Bone marrow (tissue), 2 donors: Measurements from ENCODE around the gene DDX39B.

ENCODE experiments used
- DNase-seq, 2 donors: peaks; one replicate each; lab custom pipeline; 2025; lab: John Stamatoyannopoulos, UW

DDX39B gene

DNA sequence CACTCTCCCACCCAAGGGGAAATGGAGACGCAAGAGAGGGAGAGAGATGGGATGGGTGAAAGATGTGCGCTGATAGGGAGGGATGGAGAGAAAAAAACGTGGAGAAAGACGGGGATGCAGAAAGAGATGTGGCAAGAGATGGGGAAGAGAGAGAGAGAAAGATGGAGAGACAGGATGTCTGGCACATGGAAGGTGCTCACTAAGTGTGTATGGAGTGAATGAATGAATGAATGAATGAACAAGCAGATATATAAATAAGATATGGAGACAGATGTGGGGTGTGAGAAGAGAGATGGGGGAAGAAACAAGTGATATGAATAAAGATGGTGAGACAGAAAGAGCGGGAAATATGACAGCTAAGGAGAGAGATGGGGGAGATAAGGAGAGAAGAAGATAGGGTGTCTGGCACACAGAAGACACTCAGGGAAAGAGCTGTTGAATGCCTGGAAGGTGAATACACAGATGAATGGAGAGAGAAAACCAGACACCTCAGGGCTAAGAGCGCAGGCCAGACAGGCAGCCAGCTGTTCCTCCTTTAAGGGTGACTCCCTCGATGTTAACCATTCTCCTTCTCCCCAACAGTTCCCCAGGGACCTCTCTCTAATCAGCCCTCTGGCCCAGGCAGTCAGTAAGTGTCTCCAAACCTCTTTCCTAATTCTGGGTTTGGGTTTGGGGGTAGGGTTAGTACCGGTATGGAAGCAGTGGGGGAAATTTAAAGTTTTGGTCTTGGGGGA lies 34.3 kb upstream of the DDX39B start:
- DNase-seq: no peak

DNA sequence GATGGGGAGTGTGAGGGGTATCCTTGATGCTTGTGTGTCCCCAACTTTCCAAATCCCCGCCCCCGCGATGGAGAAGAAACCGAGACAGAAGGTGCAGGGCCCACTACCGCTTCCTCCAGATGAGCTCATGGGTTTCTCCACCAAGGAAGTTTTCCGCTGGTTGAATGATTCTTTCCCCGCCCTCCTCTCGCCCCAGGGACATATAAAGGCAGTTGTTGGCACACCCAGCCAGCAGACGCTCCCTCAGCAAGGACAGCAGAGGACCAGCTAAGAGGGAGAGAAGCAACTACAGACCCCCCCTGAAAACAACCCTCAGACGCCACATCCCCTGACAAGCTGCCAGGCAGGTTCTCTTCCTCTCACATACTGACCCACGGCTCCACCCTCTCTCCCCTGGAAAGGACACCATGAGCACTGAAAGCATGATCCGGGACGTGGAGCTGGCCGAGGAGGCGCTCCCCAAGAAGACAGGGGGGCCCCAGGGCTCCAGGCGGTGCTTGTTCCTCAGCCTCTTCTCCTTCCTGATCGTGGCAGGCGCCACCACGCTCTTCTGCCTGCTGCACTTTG lies 33.6 kb upstream of the DDX39B start, which contains the start of gene TNF:
TNF (plus strand) TSS at position 231 of the 567 bp plus-strand sequence; CDS start at position 408, 177 bp downstream.
- DNase-seq: peak in 1 of 2 donors; percentile 41

DNA sequence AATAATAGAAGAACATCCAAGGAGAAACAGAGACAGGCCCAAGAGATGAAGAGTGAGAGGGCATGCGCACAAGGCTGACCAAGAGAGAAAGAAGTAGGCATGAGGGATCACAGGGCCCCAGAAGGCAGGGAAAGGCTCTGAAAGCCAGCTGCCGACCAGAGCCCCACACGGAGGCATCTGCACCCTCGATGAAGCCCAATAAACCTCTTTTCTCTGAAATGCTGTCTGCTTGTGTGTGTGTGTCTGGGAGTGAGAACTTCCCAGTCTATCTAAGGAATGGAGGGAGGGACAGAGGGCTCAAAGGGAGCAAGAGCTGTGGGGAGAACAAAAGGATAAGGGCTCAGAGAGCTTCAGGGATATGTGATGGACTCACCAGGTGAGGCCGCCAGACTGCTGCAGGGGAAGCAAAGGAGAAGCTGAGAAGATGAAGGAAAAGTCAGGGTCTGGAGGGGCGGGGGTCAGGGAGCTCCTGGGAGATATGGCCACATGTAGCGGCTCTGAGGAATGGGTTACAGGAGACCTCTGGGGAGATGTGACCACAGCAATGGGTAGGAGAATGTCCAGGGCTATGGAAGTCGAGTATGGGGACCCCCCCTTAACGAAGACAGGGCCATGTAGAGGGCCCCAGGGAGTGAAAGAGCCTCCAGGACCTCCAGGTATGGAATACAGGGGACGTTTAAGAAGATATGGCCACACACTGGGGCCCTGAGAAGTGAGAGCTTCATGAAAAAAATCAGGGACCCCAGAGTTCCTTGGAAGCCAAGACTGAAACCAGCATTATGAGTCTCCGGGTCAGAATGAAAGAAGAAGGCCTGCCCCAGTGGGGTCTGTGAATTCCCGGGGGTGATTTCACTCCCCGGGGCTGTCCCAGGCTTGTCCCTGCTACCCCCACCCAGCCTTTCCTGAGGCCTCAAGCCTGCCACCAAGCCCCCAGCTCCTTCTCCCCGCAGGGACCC lies 32.6 kb upstream of the DDX39B start:
- no peak for DNase-seq

- DNase-seq: no peak
These were observed 31.7 kb upstream of the DDX39B start for GRCh38 chr6:31573239-31574105.

DNA sequence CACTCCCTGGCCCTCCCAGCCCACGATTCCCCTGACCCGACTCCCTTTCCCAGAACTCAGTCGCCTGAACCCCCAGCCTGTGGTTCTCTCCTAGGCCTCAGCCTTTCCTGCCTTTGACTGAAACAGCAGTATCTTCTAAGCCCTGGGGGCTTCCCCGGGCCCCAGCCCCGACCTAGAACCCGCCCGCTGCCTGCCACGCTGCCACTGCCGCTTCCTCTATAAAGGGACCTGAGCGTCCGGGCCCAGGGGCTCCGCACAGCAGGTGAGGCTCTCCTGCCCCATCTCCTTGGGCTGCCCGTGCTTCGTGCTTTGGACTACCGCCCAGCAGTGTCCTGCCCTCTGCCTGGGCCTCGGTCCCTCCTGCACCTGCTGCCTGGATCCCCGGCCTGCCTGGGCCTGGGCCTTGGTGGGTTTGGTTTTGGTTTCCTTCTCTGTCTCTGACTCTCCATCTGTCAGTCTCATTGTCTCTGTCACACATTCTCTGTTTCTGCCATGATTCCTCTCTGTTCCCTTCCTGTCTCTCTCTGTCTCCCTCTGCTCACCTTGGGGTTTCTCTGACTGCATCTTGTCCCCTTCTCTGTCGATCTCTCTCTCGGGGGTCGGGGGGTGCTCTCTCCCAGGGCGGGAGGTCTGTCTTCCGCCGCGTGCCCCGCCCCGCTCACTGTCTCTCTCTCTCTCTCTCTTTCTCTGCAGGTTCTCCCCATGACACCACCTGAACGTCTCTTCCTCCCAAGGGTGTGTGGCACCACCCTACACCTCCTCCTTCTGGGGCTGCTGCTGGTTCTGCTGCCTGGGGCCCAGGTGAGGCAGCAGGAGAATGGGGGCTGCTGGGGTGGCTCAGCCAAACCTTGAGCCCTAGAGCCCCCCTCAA lies 30.5 kb upstream of the DDX39B start, which contains the start of gene LTA:
LTA (plus strand) TSS at position 249 of the 871 bp plus-strand sequence; CDS start at position 703, 454 bp downstream.
- DNase-seq: no peak

DNA sequence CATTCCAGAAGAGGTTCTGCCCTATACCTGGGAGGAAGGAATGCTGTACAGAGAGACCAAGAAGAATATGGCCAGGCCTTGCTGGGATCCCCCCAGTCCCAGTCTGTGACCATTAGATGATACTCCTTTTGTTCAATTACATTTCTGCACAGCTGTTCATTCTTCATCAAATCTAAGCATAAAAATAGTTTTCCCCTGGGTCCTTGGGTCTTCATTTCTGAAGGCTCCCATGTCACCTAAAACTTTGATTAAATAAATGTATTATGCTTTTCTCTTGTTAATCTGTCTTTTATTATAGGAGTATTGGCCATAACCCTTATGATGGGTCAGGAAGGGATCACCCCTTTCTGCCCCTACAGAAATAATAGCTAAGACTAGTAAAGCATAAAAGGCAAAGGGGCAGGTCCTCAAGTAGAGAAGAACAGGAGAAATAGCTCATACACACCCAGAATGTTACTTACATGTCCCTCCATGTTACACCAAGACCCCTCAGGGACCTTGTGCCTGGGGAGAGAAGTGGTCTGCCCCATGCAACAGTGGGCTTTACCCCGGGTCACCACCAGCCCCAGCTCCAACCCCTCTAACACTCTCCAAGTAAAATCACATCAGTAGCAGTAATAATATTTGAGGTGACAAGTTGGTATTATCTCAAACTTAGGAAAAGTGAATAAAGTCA lies 28.2 kb upstream of the DDX39B start:
- no peak for DNase-seq

GRCh38 chr6:31568537-31568961 lies 26.7 kb upstream of the DDX39B start:
- peak in 1 of 2 donors; percentile 68 for DNase-seq

DNA sequence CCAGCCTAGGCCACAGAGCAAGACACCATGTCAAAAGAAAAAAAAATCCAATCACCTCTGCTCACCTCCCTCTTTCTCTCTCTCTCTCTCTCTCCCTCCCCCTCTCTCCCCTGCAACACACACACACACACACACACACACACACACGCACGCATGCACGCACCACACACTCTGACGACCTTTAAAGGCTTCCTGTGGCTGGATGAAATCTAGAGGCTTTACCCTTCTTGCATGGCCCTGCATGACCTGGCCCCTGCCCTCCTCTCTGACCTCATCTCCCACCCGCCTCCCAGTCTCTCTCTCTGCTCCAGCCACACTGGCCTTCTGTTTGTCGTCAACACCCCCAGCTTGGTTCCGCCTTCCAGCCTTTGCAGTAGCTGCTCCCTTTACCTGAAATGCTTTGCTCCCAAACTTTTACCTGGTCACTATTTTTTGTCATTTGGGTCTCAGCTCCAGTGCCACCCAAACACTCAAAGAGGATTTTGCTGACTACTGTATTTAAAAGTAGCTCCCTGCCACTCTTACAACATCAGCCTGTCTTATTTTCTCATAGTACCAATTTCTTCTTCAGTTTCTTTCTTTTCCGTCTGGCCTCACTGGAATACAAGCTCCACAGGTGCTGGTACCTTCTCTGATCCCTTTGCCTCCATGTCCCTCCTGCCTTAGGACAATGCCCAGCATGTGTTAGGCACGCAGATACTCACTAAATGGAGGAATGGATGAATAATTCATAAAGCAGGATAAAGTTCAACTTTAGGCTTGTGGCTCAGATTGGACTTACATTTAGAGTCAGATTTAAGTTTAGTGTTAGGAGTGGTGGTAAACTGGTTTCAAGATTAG lies 25.9 kb upstream of the DDX39B start:
- DNase-seq: no peak

DNA sequence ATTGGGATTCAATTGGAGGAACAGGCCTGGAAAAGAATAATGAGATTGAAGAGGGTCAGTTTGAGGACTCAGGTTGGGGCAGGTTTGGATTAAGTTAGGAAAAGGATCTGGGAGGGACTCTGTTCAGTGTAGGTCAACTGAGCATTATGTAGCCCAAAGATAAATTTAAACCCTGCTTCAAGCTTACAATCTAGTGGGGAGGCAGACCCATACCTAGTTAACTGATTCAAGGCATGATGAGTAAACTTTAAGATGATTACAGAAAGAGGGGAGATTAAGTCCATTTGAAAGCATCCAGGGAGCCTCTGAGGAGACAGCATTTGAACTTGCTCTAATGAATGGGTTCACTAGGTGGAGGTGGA lies 18.9 kb upstream of the DDX39B start:
- no peak for DNase-seq

GRCh38 chr6:31559958-31560696 lies 18.3 kb upstream of the DDX39B start:
- DNase-seq: peak; percentile 52 to 74

- DNase-seq: no peak
These were observed 17.8 kb upstream of the DDX39B start for GRCh38 chr6:31559606-31559957.

DNA sequence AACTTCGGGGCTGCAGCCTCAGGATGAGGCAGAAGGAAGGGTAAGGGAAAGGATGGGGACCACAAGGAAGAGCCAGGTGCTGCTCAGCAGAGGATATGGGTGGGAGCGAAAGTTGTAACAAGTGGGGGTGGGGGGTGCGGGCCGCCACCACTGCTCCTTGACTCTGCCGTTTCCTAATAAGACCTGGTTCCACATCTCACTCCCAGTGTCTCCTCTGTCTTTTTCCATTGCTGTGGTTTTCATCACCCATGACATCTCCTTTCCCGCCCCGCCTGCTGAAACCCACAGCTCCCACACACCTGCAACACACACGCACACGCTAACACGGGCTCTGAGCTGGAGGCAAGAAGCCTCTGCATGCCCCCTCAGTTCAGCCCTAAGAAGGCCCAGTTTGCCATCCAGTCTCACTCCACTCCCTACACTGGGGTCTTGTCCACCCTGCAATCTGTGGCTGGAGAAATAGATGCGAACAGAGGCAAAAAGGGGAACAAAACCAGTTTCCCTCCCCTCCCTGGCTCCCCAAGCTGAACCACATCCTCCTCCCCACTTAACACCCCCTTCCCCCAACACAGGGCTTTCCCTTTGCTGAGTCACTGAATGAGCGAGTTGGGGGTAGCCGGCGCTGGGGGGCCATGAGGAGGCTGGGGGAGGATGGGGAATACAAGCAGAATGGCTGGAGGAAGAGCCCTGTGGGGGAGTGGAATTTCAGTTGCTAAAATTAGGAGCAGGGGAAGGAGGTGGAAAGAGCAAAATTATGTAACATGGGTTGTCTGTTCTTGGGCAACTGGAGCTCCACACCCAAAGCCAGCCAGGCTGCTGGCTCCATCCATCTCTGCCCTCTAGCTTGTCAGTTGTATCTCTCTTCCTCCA lies 17.1 kb upstream of the DDX39B start:
- DNase-seq: peak; percentile 61 to 97

DNA sequence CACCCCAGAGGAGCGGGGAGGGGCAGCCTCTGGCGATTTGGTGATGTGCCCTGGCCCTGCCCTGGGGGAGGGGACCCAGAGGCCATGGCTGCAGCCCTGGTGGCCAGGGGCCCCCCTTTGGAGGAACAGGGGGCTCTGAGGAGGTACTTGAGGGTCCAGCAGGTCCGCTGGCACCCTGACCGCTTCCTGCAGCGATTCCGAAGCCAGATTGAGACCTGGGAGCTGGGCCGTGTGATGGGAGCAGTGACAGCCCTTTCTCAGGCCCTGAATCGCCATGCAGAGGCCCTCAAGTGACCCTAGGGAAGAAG lies 16.5 kb upstream of the DDX39B start:
- no peak for DNase-seq

DNA sequence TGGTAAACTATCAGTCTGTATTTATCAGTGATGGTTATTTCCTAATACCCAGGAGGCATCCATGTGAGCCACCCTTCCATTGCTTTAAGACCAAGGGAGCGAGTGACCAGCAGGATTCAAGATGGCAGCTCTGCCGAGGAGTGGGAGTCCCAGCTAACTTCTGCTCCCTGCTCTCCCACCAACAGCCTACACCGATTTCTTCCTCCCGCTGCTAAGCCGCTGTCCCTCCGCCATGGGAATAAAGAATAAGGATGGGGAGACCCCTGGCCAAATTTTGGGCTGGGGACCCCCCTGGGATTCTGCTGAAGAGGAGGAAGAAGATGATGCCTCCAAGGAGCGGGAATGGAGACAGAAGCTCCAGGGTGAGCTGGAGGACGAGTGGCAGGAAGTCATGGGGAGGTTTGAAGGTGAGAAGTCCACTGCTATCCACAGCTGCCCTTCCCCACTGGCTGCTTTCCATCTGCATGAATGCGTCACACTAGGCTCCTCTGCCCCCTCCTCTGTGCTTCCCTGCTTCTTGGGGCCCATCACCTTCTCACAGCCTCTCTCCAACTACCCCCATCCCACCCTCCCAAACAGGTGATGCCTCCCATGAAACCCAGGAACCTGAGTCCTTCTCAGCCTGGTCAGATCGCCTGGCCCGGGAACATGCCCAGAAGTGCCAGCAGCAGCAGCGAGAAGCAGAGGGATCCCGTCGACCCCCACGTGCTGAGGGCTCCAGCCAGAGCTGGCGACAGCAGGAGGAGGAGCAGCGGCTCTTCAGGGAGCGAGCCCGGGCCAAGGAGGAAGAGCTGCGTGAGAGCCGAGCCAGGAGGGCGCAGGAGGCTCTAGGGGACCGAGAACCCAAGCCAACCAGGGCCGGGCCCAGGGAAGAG lies 15.9 kb upstream of the DDX39B start:
- no peak for DNase-seq

DNA sequence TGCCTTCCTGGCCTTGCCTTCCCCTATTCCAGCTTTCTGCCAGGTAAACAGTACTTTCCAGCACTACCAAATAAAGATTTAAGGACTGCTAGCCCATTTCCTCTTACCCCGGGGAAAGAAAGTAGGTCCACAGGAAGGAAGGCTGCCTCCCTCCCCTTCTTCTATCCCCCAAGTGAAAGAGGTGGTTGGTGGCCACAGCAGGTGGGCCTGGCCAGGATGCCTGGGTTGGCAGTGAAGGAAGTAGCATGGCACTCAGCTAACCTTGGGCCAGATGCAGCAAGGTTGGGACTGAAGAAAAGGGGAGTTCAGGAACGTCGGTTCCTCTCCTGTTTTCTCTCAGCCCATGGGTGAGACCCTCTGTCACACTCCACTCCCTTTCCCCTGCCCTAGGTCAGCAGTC lies 14.5 kb upstream of the DDX39B start:
- no peak for DNase-seq

GRCh38 chr6:31551371-31551770 lies 9.6 kb upstream of the DDX39B start:
- peak; percentile 28 to 83 for DNase-seq

GRCh38 chr6:31548544-31548873 lies 6.7 kb upstream of the DDX39B start:
- DNase-seq: no peak
